Activated CD4-positive, alpha-beta T cell treated with anti-CD3 and anti-CD28 coated beads, Interleukin-2, amount 50 U/mL, for 24 hours (primary cell): Measurements from ENCODE around the gene TRAPPC12.
"Not testable (repeated sequence)": the region's sequence is repeated elsewhere in the genome, so short reads cannot be mapped to it uniquely, and the experiment has no call there.

Experiments used
- DNase-seq, 2 donors: peaks; one replicate each; pipeline ENCODE4 v3.0.0-alpha.2; 2020; ENCODE audit warnings: low read depth in 1 of 2, low spot score in 1 of 2

TRAPPC12 gene

GRCh38 chr2:3498783-3499394 lies 119.4 kb downstream of the TRAPPC12 start:
- no peak for DNase-seq

- no peak for DNase-seq
Measured at GRCh38 chr2:3500326-3500899, 120.9 kb downstream of the TRAPPC12 start.

GRCh38 chr2:3503046-3503445 lies 123.6 kb downstream of the TRAPPC12 start:
- DNase-seq = no peak

- no peak for DNase-seq
Measured at GRCh38 chr2:3503483-3503882, 124.0 kb downstream of the TRAPPC12 start.

GRCh38 chr2:3504741-3505140 lies 125.2 kb downstream of the TRAPPC12 start:
- no peak for DNase-seq

DNA sequence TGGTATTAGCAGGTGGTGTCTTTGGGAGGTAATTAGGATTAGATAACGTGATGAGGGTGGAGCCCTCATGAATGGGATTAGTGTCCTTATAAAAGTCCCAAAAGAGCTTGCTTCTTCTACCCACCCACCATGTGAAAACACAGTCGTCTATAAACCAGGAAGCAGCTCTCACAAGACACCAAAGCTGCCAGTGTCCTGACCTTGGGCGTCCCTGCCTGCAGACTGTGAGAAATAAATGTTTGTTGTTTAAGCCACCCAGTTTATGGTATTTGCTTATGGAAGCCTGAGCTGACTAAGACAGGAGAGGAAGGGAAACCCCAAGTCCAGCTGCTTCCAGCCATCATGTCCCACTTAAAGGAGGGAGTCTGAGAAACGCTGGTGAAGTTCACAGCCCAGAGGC lies 126.3 kb downstream of the TRAPPC12 start:
- no peak for DNase-seq

- DNase-seq = no peak
Measured at GRCh38 chr2:3512086-3512485, 132.6 kb downstream of the TRAPPC12 start.

GRCh38 chr2:3513026-3513810 lies 133.7 kb downstream of the TRAPPC12 start:
- DNase-seq = no peak

GRCh38 chr2:3515438-3515837 lies 135.9 kb downstream of the TRAPPC12 start:
- DNase-seq = not testable (repeated sequence)

DNA sequence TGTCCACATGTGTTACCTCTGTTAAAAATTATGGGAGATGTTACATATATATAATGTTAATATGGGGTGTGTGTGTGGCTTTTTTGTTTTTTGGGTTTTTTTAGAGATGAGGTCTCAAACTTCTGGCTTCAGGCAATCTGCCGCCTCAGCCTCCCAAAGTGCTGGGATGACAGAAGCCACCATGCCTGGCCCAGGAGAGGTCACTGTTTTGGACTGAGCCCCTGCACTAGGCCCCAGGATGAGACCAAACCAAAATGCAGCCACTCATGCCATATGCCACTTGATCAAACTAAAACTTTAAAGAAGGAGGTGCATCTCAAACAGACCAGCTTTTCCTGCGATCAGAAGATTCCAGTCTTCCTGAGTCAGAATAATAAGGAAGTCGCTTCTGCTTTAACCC lies 137.3 kb downstream of the TRAPPC12 start:
- DNase-seq = no peak

DNA sequence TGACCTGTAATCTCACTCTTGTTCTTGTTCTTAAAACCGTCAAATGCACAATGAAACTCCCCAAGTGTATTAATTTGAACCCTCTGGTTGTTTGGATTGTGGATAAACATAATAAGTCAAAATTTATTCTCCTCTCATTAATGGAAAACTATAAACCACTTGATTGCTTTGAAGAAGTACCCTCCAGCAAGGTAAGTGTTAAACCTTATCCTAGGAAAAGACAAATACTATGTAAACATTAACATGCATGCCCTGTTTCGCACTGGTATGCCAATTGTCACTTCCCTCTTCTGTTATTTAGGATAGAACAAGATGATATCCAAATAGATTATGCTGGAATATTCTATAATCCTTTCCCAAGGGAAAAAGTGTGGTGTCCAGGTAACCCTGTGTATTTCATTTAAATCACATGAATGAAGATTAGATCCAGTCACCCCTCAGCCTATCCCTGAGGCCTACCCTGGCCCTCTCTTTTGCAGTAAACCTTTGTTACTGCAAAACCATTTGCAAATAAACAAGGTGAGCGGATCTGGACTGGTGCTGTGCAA lies 138.5 kb downstream of the TRAPPC12 start:
- DNase-seq = no peak

DNA sequence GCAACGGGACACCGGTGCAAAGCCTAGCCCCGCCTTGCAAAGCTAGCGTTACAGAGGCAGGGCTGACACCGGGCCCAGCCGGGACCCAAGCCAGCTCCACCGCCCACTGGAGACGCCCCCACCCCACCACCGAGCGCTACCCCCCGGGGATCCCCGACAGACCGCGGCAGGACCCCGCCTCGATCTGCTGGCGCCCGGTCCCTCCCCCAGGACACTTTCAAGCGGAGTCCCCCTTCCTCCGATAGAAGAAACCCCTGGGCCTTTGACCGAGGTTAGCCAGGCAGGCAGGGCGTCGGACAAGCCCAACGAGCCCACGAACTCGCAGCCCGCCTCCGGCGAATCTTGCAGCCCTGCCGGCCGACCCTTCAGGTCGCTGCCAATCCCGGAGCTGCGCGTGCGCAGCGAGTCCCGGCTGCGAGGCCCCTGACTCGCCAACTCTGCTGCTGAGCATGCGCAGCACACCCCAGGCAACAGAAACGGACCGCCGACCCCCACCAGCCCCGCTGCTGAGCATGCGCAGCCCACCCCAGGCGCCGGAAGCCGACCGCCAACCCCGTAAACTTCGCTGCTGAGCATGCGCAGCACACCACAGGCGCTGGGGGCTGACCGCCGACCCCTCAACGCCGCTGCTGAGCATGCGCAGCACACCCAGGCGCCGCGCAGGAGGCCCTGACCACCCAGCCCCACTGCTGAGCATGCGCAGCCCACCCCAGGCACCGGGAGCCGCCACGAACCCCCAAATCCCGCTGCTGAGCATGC lies 139.2 kb downstream of the TRAPPC12 start:
- DNase-seq = peak; percentile 94 to 97

- DNase-seq = peak; percentile 62 to 75
Measured at GRCh38 chr2:3519255-3520205, 140.0 kb downstream of the TRAPPC12 start, which contains the start of gene ADI1. ADI1 (minus strand) TSS chr2:3519531; CDS start chr2:3519487, 44 bp downstream.

DNA sequence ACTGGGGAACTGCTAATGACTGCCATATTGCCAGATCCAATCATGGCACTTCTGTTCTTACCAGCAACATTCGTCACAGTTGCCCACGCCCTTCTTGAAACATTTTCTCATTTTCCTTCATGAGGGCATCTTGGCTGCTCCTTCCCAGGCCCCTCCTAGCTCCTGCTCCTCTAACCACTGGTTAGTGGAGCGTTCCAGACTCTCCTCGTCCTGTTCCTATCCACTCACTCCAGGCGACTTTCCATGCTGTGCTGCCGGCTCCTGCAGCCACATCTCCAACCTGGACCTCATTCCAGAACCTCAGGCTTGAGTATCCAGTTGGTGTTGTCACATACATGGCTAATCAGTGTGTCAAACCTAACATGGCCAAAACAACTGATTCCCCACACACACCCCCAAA lies 141.1 kb downstream of the TRAPPC12 start:
- DNase-seq = no peak

- no peak for DNase-seq
Measured at GRCh38 chr2:3522961-3523421, 143.5 kb downstream of the TRAPPC12 start.

DNA sequence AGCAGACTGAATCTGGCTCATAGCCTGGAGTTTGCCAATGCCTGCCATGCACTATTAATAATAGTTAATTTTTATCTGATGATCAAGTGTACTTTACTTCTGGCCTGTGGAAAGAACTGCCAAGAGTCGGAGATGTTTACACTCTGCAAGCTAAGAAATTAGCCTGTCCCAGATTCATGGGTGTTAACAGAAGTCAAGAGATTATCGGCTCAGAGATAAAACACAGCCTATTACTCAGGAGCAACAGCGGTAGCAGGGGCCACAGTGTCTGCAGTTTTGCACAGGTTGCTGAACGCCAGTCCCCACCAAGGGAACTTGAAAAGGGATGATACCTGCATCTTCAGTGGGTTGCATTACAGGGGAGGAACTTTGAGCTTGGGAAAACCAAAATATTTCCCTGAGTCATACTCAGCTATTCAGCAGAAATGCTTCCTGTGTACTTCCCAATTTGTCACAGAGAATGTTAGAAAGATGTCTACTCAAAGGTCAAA lies 144.1 kb downstream of the TRAPPC12 start:
- DNase-seq = no peak

- DNase-seq = no peak
Measured at GRCh38 chr2:3526871-3527270, 147.4 kb downstream of the TRAPPC12 start.

DNA sequence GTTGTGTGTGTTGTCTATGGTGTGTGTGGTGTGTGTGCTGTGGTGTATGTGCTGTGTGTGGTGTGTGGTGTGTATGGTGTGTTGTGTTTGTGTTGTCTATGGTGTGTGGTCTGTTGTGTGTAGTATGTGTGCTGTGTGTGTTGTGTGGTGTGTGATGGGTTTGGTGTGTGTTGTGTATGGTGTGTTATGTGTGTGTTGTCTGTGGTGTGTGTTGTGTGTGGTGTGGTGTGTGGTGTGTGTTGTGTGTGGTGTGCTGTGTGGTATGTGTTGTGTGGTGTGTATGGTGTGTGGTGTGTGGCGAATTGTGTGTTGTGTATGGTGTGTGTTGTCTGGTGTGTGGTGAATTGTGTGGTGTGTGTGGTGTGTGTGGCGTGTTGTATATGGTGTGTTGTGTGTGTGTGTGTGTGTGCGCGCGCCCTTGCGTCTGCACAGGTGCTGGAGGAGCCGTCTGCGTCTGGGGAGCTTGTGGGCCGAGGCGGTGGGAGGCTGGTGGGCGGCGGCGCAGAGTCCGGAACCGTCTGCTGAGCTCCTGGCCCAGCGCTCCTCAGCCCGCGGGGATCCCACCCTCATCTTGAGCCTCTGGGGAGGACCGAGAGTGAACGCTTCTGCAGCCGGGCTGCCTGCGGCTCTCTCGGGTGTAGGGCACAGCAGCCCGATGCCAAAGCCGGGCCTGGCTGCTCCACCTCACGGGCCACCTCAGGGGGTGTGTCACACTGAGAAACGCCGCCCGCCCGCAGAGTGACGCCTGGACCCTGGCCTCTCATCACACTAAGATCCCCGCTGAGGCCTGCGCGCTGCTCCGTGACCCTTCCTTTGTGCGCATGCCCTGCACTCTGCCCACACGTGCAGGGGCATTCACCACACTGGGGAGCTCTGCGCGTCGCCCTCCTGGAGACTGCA lies 148.6 kb downstream of the TRAPPC12 start:
- DNase-seq = no peak
